ENCODE measurements around the gene FAM3D.

The FAM3D gene

DNA sequence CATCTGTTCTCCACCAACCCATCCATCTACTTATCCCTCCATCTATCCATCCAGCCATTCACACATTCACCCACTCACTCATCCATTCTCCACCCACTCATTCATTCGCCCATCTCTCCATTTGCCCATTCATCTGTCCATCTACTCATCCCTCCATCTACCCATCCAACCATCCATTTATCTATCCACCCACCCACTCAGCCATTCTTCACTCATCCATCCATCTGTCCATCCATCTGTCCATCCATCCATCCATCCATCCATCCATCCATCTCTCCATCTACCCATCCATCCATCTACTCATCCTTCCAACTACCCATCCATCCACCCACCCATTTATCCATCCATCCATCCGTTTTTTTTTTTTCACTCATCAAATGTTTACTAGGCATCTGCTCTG, 13.9 kb downstream of the FAM3D start:
- no peak for DNase-seq

DNA sequence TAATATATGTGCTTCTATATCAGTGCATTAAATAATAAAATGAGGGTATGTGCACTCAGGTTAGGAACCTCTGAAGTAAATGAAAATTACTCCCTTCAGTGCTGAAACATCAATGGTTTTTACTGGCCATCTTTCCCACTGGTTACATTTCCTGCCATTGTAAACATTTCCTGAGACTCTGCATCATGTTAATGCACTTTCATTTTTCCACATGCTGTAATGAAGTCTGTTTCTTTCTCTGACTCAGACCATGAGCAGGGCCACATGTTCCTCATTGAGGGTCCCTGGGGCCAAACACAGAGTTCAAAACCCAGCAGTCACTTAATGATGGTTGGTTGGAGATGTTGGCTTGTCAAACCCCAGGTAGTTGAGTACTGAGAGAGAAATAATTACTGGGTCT, 15.3 kb downstream of the FAM3D start:
- DNase-seq = no peak

DNA sequence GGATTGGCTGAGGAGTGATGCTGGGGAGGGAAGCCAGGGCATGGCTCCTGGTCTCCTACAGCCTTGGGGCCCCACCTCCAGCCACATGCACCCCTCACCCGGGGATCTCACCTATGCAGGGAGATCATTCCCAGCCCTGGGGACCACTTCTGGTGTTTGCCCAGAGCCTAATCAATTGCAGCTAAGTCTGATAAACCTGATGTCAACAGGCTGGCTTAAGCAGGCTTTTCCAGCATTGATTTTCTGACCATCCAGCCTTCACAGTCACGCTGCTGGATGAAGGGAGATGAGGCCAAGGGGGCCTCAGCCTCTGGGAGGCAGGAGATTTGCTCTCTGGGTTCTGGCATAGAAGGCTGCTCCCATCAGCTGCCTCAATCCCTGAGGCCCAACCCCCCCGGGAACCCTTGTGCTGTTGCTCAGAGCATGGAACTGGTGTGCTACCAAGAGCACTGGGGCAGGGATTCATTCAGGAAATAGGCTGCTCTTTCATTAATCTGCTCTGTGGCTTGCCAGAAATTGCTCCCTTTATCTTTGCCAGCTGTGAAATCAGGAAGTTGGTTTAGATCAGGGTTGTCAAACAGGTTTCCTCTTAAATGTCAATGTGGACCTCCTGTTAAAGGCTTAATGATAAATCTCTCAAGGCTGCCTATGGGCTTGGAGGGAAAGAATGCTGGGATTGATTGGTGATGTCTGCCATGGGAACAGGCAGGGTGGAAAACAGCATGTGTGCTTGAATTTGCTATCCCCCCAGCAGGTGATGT, 19.0 kb downstream of the FAM3D start:
- DNase-seq = no peak

DNA sequence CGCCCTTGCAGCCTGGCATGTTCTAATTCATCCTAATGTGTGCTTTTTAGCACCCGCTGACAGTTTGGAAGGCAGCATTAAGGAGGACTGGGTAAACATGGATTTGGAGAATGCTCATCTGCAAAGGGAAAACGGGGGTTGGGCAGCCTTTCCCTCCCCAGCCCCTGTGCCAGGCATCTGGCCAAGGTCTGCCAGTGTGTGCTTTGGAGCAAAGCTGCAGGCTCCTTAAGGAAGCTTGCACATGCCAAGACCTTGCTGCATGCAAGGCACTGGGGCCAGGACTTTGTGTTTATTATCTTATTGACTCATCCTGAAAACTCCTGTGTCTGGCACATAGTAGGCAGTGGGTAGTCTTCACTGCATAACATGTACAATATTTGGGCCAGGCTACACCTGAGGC, 20.1 kb downstream of the FAM3D start:
- DNase-seq = no peak

DNA sequence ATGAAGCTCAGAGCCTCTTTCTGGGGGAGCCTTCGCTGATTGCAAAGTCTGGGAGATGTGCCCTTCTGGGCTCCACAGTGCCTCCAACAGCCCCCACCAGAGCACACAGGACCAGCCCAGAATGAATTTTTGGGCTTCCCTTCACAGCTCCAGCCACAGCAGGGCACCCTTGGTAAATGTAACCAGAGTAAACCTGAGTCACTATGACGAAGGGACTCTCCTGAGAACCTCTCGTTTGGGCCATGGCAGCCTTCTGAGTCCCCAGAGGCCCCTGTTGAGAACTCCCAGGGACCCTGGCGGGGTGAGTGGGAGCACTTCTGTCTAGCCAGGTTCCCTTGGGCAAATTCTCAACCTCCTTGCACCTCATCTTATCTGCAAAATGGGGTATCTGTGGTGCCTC, 20.8 kb downstream of the FAM3D start:
- no peak for DNase-seq

DNA sequence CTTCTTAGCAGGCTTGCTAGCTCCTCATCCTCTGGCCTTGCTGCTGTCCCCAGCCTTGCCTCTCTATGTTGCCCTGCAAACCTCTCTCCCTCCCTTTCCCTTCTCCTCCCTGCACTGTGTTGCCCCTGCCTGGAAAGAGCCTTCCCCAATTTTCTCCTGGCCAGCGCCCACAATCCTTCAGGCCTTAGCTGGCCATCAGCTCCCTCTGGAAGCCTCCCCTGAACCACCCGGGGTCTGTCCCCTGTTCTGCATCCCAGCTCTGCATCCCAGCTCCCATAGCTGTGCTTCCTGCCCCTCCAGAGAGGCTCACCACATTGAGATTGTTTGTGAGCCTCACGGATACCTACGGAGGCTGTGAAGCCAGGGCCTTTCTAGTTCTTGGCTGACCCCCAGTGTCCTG, 23.7 kb downstream of the FAM3D start:
- DNase-seq = no peak

DNA sequence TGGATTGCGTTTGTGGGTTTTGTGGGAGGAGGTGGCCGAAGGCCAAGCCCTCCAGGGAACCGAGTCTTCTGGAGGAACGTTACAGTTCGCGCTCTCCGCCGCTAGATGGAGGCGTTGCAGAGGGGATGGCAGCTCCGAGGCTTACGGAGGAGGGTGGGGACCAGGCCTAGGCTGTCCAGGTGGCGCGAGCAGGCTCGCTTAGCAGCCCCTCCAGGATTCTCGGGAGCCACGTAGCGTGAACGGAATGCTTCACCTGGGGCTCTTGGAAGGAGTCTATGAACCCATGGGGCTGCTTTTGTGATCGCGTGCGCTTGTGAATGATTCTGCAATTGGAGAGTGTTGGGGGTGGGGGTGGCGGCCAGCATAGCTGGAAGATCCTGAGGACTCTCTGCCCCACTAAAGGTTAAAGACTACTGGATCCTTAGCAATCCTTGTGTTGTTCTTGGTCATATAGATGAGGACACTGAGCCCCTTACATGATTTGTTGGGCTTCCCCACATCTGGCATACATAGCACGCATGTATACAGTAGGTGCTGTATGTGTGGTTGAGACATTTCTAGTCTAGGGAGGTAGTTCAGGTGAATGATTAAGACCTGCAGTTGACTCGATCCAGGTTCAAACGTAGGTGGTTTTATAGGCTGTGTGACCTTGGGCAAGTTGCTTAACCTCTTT, 25.7 kb downstream of the FAM3D start:
- peak; percentile 23 to 64 for DNase-seq

DNA sequence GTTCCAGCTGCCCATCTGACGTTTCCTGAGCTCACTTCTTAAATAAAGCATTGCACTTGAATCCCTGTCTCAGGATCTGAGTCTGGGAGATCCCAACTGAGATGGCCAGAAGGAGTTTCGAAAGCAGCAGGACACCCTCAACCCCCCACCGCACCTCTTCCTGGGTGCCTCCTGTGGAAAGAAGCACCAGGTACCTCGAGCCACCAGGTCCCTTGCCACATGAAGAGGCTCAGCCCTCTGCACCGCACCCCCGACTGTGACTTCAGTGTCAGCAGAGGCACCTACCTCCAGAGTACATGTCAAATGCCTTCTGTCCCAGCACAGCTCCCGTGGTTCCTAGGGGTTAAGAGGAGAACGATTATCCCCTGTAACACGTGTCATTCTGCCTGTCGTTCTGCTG, 26.7 kb downstream of the FAM3D start:
- DNase-seq = no peak

DNA sequence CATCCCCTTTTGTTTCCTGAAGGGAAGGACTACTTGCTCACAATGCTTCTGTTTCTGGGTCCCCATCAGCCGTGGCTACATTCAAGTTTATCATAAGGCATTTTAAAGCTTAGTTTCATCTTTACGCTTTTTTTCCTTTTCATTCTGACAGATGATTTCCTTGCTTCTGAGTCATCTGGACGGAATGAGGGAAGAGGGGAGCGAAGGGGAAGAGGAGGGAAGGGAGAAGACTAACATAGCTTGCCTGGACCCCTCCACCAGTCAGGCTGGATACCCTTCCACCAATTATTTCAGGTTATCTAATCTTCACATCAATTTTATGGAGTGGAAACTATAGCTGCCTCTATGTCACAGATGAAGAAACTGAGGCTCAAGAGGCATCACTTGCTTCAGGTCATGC, 27.6 kb downstream of the FAM3D start:
- DNase-seq = no peak

DNA sequence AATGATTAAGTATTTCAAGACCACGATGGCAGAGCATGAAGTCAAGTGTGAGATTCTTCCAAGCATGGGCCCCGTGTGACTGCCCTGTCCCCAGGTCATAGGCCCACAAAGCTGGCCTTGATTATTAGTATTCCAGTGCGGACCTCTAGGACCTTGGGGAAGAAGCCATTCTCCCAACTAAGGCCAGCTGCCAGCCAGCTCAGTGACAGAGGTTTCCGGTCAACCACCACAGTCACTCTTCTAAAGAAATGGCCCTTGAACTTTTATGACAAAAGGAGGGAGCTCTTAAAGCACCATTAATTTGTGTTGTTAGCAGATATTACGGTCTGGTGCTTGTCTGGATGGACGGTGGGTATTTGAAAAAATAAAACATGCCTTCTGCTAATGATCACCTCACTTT, 28.0 kb downstream of the FAM3D start:
- no peak for DNase-seq

DNA sequence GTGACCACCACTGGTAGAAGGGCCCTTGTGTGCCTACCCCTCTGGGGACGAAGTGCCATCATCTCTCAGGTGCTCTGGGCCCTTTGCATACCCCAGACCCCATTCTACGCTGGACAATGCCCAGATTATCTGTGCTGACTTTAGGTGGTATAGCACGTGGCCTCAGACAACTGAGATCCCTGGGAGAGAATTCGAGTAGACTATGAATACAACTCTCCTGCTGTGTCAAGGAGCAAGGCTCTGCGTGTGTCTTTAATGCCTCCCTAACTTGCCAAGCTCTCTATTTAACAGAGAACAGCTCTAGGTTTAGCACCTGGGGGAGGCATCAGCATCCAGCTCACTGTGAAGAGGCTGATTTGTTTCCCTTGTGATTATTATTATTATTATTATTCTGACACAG, 29.1 kb downstream of the FAM3D start:
- DNase-seq = no peak

DNA sequence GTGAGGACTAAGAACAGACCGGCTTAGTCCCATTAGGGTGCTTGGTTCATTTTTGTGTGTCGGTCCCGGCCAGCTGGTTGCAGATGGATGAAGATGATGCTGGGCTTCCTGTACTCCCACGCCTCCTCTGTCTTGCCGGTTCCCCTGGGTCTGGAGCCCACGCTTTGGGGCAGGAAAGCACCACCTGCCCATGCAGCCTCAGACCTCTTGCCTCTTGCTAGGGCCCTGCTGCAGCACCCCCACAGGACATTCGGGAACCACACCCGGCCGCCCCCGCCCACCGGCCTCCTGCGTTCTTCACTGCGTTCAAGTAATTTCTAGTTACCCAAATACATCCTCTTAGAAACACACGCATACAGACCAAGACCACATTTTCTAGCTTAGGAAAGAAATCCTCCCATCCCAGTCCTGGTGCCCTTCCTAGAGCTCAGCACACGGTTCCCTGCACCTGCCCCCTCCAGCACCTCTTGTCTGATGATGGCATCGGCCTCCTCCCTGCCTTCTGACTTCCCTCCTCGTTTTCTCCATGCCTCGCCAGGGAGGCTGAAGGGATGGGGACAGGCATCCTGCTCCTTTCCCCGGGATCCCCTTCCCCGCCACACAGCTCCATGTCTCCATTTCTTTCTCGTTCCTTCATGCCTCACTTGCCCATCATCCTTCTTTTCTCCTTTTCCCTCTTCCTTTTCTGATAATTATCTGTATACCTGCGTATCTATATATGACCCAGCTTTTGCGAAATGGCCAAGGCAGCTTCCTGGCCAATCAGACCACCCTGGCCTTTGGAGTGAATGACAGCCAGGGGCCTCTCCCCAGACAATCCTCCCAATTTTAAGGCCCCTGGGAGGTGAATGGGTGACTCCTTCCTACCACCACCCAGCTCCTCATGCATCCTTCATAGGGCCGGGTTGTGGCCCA, 30.9 kb downstream of the FAM3D start:
- no peak for DNase-seq

DNA sequence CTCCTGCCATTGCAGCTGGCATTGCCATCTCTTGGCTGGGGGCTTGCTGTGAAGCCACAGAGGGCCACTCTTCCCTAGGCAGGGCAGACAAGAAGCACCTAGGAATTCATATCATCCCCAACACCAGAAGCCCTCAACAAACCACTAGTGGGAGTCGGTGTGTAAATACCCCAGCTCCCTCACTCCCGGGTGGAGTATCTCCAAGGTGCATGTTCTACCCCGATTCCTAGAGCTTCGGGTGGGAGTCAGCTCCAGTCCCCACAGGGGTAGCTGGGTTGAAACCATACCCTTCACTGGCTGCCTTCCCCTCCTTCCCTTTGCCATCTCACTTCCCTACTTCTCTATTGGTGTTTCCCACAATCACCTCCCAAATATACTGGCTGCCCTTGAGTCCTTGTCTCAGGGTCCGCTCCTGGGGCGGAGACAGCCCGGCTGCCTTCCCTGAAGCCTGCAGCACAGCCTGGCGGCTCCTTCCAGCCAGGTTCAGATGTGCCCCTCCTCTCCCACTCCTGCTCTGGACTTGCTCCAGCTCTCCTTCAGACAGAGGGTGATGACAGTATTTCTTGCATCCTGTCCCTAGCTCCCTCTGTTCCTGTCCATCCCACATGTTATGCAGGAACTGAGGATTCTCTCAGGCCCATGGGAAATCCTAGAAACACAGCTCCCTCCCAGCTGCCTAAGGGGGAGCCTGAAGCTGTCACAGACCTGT, 33.3 kb downstream of the FAM3D start:
- no peak for DNase-seq

DNA sequence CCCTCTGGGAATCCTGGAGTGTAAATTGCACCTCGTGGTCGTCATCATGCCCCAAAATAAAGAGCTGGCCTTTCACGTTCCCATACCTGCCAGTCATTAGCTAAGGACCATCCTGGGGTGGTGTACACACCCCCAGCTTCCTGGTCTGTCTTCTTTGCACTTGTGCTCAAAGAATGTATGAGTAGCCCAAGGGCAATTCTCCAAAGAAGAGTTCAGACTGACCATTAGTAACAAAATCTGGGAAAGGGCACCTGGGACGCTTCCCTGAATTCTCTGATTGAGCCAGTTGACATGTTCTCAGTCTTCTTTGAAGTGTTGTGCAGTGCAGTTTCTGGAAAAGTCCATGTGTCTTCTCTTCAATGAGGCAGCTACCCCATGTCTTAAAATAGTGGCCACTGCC, 34.8 kb downstream of the FAM3D start:
- no peak for DNase-seq

DNA sequence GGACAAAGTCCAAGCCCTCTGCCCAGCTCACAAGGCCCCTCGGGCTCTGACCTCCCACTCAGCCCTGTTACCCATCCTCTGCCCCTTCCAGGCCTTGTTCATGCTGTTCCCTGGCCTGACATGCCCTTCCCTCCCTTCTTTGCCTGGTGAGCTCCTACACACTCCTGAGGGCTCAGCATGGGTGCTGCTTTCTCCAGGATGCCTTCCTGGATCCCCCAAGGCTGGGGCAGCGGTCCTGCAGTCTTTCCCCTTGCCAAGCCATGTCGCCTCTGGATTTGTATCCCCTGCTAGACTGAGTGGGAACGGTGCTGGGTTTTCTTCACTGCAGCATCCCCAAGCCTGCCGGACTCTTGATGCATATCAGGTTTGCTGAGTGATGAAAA, 35.9 kb downstream of the FAM3D start:
- DNase-seq = no peak

DNA sequence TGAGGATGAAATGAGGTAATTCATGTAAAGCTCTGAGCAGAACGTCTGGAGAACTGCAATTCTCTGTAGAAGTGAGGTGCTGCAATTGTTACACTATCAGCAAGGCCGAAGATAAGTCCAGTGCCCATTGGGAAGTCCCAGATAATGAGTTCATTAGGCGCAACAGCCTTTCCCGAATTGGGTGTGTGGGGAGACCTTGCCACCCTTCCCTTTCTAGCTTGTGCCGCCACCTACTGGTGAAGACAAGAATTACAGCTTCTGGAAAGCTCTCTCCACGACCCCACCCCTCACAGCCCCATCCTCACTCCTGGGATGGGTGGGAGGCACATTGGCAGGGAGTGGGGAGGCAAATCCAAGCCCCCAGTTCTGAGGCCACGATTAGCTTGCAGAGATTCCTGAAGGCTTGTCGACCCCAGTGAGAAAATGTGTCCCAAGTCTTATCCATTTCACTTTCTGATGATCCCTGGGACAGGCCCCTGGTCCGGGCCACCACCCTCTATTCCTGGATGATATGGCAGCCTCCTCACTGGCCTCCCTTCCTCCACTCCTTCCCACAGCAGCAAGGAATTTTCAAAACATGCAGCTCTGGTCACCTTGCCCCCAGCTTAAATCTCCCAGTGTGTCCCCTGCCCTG, 36.4 kb downstream of the FAM3D start:
- DNase-seq = peak; percentile 33 to 45

DNA sequence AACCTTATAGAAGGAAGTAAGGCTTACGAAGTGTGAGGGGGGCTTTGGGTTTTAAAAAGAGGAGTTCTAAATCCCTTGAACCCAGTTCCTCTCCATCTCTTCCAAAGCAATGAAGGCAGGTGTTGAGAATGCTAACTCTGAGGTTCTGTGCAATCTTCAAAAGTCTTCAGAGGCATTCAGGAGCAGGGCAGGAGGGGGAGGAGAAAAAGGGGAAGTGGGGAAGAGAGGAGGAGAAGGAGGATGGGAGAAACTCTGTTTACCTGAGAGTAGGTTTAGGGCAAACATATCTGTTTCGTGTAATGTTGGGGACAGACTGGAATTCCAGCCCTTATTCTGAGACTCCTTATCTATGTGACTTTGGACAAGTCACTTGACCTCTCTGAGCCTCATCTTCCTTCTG, 36.9 kb downstream of the FAM3D start:
- no peak for DNase-seq

DNA sequence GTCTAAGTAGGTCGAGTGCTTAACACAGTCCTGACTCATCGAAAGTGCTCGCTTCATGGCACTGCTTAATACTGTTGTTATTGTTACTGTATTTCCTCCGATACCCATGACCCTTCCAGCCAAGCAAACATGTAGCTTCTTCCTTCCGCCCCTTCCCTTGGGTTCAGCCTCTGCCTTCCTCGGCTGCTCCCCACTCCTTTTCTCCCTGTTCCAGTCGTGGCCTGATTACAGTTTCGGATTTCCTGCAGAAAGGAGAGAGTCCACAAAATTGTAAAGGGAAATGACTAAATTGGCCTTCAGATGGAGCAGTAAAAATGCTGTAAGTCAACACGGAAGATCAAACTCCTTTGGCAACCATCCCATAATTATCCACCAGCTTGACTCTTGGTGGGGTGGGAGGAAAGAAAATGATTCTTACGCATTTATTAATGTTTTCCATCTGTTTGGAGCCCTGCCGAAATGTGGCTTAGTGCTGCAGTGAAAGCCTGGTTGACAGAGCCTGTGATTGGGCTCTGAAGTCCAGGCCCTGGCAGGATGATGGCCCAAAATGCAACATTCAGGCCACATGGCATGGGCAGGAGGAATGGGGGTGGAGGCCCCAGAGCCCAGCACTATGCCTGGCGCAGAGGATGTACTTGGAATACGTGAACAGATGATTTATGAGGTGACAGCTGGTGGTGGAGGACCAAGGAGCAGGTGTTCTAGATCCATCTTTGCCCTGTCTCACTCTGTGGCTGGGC, 37.6 kb downstream of the FAM3D start:
- no peak for DNase-seq

DNA sequence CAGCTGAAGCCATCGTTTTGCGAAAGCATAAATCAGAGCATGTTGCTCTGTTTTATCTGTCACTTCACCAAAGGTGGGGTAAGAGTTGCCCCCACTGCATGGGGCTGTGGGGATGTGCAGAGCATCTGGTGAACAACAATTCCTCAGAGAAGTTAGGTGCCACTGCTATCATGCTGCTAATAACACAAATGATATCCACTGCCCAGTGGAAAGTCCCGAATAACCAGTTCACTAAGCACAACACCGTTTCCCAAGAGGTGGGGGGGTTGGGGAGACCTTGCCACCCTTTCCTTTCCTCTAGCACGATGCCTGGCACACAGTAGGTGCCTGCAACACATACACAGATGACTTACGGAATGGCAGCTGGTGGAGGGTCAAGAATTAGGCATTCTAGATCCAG, 38.6 kb downstream of the FAM3D start:
- DNase-seq = no peak

DNA sequence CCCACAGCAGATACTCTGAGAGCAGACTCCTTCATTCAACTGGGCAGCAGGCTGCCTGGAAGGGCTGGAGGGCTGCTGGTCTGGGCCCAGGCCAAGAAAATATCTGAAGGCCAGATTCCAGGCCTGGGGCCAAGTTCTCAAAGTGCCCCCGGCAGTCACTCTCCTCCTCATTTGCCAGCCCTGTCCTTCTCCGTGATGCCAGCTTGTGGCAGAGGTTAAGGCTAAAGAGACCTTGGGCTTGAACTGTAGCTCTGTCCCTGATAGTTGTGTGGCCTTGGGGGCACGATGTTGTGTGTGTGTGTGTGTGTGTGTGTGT, 39.0 kb downstream of the FAM3D start:
- no peak for DNase-seq

DNA sequence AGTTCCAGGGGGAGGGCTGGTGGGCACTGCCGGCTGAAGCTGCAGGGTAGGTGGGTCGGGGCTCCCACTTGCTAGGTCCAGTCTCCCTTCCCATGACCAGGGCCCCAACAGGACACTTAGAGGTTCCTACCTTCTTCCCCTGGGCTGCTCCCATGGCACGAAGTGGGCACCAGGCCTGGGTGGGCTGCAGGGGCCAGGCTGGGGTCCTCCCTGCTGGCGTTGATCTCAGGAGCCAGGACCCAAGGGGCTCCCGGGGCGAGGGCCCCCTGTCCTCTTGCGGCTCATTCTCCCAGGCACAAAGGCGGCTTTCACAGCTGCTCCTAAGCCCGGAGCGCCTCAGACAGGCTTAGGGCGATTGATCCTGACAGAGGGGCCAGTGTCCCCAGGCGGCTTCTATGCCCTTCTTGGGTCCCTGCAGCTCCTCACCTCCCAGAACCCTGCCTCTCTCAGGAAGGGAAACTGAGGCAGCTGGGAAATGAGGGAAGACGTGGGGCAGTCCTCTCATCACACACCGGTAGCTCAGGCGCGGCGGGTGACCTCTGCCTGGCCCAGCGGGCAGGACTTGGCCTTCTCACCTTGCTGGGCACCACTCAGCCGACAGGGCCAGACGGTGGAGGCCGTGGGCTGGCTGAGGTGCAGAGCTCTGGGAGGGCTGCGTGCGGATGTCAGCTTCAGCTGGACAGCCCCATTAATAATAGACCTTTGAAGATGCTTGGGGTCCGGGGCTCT, 39.6 kb downstream of the FAM3D start:
- no peak for DNase-seq
